HG02981 (cell line): ENCODE measurements around the gene PDK4.
"Not testable (repeated sequence)": the region's sequence is repeated elsewhere in the genome, so short reads cannot be mapped to it uniquely, and the experiment has no call there.

ENCODE experiments used
- ATAC-seq: cut with Tn5 transposase; IDR thresholded peaks from one replicate; pipeline ENCODE4 v1.9.1; 2021; ENCODE audit warnings: mild to moderate bottlenecking, moderate library complexity; ENCODE audit not compliant: unreplicated experiment

PDK4 gene

DNA sequence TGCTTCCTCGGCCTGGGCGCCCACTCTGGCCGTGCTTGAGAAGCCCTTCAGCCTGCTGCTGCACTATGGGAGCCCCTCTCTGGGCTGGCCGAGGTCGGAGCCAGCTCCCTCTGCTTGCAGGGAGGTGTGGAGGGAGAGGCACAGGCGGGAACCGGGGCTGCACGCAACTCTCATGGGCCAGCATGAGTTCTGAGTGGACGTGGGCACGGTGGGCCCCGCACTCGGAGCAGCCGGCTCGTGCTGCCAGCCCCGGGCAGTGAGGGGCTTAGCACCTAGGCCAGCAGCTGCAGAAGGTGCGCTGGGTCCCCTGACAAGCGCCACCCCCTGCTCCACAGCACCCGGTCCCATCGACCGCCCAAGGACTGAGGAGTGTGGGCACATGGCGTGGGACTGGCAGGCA, 9.0 kb upstream of the PDK4 start:
- no peak for ATAC-seq

DNA sequence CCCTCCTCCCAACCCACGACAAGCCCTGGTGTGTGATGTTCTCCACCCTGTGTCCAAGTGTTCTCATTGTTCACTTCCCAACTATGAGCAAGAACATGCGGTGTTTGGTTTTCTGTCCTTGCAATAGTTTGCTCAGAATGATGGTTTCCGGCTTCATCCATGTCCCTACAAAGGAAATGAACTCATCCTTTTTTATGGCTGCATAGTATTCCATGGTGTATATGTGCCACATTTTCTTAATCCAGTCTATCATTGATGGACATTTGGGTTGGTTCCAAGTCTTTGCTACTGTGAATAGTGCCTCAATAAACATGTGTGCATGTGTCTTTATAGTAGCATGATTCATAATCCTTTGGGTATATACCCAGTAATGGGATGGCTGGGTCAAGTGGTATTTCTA, 8.5 kb upstream of the PDK4 start:
- ATAC-seq = not testable (repeated sequence)

- ATAC-seq = not testable (repeated sequence)
Observed at GRCh38 chr7:95604397-95604796, 8.1 kb upstream of the PDK4 start.

- no peak for ATAC-seq
Observed at GRCh38 chr7:95602421-95602820, 6.1 kb upstream of the PDK4 start.

DNA sequence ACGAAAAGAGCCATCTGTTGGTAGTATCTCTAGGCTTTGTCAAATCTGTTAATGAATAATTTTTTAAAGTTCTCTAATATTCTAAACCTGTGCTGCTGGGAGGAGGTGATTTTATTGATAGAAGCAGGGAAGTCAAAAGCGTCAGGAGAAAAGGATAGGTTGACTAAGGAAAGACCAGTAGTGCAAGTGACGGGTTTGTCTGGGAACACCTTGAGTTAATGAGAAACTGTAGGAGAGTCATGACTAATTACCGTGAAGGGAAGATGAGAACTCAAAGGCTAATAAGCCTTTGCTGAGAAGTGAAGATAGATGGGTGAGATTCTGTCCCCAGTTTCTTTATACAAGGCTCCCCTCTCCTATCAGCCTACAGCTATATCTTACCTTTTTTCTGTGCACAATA, 5.0 kb upstream of the PDK4 start:
- no peak for ATAC-seq

DNA sequence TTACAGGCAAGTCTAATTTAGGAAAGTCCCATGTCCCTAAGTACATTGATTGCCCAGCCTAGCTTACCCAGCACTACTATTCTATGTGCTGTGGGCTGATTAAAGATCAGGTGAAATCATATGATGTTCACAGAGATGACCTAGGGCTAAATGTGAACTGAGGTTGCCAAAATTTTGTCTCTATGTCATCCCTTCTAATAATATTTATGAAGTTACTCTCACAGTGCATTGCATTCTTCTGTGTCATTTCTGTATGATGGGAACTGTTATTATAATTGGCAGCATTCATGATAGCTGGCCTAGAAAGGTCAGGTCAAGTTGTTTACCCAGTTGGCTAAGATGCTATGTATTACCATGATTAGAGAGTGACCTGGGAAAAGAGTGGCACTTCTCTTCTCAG, 2.8 kb upstream of the PDK4 start:
- ATAC-seq = no peak

- ATAC-seq = no peak
Observed at GRCh38 chr7:95598511-95598910, 2.2 kb upstream of the PDK4 start.

DNA sequence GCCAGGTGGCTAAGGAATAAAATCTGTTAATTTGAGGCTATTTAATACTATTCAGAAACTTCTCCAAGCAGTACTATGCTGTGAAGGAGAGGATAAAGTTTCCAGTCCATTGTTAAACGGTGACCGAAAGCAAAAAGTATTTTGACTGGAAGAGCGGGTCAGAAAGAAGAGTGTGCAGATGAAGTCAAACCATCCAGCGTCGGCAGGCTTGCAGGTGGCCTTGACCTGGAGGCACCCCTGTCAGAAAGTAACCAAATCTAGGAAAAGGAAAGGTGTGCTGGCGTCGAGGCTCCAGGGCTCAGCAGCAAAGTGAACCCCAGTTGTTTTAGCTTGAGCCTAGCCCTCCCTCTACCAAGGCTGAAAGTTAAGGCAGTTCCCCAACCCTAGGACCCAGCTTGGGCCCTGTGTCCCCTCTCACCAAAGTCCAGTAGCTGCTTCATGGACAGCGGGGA, 544 bp downstream of the PDK4 start:
- ATAC-seq = no peak

GRCh38 chr7:95594185-95594584, 2.1 kb downstream of the PDK4 start:
- ATAC-seq = no peak

- ATAC-seq = no peak
Observed at GRCh38 chr7:95593343-95593742, 3.0 kb downstream of the PDK4 start.

DNA sequence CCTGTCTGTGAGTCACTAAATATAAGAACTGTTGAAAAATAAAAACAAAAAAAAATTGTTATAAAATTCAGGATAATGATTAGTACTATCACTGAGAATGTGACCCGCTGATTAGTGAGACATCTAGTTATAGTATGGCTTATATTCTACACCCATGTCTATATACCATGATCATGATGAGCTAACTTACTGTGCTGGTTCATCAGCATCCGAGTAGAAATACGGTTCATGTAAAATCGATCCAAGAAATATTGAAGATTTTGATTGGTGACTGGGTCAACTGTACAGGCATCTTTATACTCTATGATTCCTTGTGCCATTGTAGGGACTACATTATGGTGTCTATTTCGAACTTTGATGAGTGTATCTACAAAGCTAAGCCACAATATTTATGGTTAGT, 3.7 kb downstream of the PDK4 start:
- ATAC-seq = no peak

- ATAC-seq = no peak
Observed at GRCh38 chr7:95590387-95591248, 5.7 kb downstream of the PDK4 start.

- ATAC-seq = no peak
Observed at GRCh38 chr7:95589766-95590165, 6.5 kb downstream of the PDK4 start.

DNA sequence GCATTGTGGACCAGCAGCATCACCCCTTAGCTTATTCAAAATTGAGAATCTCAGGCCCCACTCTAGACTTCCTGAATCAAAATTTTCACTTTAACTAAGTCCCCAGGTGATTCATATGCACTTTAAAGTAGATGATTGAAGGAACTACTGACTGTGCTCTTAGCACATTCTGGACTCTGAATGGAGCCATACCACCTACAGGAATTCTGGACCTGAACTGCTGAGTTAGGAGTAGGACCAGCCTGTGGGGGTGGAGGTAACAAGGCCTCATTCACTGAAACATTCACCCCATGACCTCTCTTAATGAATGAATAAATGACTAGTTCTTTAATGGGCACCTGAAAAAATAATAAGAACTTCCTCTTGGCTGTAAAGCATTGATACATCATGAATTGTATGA, 7.3 kb downstream of the PDK4 start:
- no peak for ATAC-seq

GRCh38 chr7:95586951-95587301, 9.4 kb downstream of the PDK4 start:
- ATAC-seq = no peak

DNA sequence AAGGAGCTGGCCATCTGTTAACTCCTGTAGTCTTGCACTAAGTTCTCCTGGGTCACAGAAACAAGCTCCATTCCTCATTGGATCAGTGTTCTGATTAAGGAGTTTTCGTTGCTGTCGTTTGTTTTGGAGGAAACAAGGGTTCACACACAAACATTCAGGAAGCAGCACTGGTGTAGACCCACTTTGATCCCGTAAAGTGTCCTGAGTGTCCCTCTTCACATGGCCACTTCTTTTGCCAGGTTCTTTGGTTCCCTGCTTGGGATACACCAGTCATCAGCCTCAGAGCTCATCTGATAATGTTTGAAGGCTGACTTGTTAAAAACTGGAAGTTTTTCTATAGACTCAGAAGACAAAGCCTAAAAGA, 10.9 kb downstream of the PDK4 start:
- ATAC-seq = no peak

GRCh38 chr7:95584769-95585425, 11.4 kb downstream of the PDK4 start:
- no peak for ATAC-seq

DNA sequence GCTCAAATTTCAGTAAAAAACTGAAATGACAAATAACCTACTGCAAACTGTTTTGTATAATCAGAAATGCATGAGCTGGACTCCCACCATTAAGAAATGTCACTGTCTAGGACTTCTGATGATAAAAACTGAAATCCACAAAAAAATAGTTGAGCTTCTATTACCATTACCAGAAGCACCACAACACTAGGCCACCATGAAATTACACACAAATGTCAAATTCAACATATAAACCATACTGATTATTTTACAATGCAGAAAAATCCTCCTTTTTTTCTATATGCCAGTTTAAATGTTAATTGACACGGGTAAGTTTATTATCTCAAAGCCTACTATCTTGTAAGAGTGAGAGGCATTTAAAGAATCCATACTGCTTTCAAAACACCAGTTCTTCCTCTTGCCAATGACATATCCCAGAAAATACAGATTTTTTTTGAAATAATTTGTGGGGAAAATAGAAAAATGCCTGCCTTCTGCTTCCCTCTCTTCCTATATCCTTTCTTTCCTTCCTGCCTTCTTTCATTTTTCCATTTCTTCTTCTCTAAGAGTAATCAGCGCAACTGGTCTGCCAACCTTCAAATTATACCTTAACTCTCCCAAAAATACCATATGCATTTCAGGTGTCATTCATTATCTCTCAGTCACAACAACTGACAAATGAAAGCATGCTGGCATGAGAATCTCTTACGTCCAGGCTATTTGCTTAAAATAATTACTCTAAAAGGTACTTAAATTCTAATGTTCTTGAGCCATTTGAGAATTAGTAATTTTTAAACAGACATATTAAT, 12.3 kb downstream of the PDK4 start:
- no peak for ATAC-seq

DNA sequence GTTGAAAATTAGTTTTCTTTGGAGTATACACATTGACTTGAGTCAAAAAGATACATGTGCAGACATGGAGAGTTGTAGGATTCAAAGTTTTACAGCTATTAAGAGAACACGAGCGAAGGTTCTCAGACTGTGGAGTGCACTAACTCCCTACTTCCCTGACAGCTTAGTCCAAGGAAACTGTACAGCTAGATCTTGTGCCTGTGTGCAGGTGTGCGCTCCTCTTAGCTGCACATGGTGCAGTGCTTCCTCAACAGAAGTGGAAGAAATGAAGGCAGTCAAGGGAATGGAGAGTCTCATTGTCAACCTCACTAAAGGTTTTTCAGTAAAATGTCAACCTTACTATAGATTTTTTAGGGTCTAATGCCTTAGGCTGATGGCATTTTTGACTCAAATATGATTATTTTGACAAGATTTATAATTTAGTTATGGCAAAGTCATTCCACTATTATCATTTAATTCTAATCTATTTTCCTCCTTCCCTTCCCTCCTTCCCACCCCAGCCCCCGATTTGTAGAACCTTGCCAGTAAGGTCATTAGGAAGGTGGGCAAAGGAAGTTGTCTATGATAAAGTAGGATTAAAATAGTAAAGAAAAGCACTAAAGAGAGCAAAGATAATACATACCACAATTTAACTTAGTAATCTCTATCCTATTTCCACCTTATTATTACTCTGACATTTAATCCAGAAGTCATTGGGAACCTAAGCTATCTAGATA, 13.6 kb downstream of the PDK4 start:
- ATAC-seq = no peak

DNA sequence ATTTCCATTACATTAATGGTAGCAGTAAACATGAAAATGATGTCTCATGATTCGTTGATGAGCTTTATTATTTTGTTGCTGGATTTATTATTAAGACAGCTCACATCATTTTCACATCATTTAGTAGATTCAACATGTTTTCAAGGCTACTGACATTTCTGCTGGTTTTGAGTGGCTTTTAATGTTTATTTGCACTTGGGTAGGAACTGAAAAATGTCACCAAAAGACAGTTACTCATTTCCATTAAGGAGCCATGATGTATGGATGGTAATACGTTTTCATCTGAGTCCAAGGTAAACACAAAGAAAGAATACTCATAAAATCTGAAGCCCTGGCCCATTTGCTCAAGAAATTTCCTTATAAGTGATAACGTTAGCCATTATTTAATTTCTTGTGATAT, 14.8 kb downstream of the PDK4 start:
- ATAC-seq = no peak

GRCh38 chr7:95579318-95579717, 17.0 kb downstream of the PDK4 start:
- ATAC-seq = no peak
